HL-60 (cell line): ENCODE measurements around the gene UGT1A7.

Experiments
- DNase-seq, 2 experiments: peaks; one replicate each; pipeline ENCODE4 v3.0.0-alpha.2; 2010 to 2020; ENCODE audit warnings: low read depth in 1 of 2, low spot score in 1 of 2
- H3K27ac ChIP-seq: fragments of 250-450 bp; sonication (Bioruptor Pico); replicated peaks from 2 replicates; pipeline ENCODE4 v1.5.1; 2020; ENCODE audit warnings: mild to moderate bottlenecking, moderate library complexity
- H3K27me3 ChIP-seq: fragments of 250-450 bp; sonication (Bioruptor Pico); 2 replicates; pipeline ENCODE4 v1.5.1; 2021; ENCODE audit warnings: mild to moderate bottlenecking, moderate library complexity; ENCODE audit not compliant: insufficient read depth, poor library complexity, severe bottlenecking
- H3K4me3 ChIP-seq: replicated peaks from 2 replicates; pipeline ENCODE4 v1.5.1; 2011; ENCODE audit warnings: mild to moderate bottlenecking, control low read depth, low read length; ENCODE audit not compliant: insufficient read depth
- GABPA ChIP-seq: IDR thresholded peaks from 2 replicates; pipeline ENCODE4 v1.6.1; 2012; ENCODE audit warnings: low read depth
- POLR2AphosphoS5 ChIP-seq: IDR thresholded peaks from 2 replicates; pipeline ENCODE4 v1.6.1; 2012; ENCODE audit warnings: low read depth
- SPI1 ChIP-seq: IDR thresholded peaks from 2 replicates; pipeline ENCODE4 v1.6.1; 2012; ENCODE audit warnings: low read depth, mild to moderate bottlenecking, borderline replicate concordance
- TF ChIP-seq, protein P1 (sequence below): IDR thresholded peaks from 2 replicates; pipeline ENCODE4 v1.6.1; 2012; ENCODE audit warnings: low read depth; ENCODE audit not compliant: insufficient replicate concordance
- TF ChIP-seq, protein P2 (sequence below): IDR thresholded peaks from one replicate; pipeline ENCODE4 v1.5.1; 2011; ENCODE audit warnings: low read length, control low read depth, inconsistent platforms; ENCODE audit not compliant: insufficient read depth

Gene UGT1A7

DNA sequence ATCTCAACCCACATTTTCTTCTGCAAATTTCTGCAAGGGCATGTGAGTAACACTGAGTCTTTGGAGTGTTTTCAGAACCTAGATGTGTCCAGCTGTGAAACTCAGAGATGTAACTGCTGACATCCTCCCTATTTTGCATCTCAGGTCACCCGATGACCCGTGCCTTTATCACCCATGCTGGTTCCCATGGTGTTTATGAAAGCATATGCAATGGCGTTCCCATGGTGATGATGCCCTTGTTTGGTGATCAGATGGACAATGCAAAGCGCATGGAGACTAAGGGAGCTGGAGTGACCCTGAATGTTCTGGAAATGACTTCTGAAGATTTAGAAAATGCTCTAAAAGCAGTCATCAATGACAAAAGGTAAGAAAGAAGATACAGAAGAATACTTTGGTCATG lies 86.4 kb downstream of the UGT1A7 start:
- TF ChIP-seq SPI1 (no peak), GABPA (no peak), POLR2AphosphoS5 (no peak)
- TF ChIP-seq, protein P1, sequence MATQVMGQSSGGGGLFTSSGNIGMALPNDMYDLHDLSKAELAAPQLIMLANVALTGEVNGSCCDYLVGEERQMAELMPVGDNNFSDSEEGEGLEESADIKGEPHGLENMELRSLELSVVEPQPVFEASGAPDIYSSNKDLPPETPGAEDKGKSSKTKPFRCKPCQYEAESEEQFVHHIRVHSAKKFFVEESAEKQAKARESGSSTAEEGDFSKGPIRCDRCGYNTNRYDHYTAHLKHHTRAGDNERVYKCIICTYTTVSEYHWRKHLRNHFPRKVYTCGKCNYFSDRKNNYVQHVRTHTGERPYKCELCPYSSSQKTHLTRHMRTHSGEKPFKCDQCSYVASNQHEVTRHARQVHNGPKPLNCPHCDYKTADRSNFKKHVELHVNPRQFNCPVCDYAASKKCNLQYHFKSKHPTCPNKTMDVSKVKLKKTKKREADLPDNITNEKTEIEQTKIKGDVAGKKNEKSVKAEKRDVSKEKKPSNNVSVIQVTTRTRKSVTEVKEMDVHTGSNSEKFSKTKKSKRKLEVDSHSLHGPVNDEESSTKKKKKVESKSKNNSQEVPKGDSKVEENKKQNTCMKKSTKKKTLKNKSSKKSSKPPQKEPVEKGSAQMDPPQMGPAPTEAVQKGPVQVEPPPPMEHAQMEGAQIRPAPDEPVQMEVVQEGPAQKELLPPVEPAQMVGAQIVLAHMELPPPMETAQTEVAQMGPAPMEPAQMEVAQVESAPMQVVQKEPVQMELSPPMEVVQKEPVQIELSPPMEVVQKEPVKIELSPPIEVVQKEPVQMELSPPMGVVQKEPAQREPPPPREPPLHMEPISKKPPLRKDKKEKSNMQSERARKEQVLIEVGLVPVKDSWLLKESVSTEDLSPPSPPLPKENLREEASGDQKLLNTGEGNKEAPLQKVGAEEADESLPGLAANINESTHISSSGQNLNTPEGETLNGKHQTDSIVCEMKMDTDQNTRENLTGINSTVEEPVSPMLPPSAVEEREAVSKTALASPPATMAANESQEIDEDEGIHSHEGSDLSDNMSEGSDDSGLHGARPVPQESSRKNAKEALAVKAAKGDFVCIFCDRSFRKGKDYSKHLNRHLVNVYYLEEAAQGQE: no peak
- TF ChIP-seq, protein P2, sequence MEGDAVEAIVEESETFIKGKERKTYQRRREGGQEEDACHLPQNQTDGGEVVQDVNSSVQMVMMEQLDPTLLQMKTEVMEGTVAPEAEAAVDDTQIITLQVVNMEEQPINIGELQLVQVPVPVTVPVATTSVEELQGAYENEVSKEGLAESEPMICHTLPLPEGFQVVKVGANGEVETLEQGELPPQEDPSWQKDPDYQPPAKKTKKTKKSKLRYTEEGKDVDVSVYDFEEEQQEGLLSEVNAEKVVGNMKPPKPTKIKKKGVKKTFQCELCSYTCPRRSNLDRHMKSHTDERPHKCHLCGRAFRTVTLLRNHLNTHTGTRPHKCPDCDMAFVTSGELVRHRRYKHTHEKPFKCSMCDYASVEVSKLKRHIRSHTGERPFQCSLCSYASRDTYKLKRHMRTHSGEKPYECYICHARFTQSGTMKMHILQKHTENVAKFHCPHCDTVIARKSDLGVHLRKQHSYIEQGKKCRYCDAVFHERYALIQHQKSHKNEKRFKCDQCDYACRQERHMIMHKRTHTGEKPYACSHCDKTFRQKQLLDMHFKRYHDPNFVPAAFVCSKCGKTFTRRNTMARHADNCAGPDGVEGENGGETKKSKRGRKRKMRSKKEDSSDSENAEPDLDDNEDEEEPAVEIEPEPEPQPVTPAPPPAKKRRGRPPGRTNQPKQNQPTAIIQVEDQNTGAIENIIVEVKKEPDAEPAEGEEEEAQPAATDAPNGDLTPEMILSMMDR: no peak
- no peak overlapping the region for H3K4me3 ChIP-seq
- H3K27ac ChIP-seq: no peak overlapping the region
- no peak for DNase-seq
- H3K27me3 ChIP-seq: no peaks in the 10 kb centered on the region

GRCh38 chr2:233769260-233769659 lies 87.6 kb downstream of the UGT1A7 start:
- Histone ChIP-seq H3K27me3 (no peaks in the 10 kb centered on the region), H3K4me3 (no peak overlapping the region), H3K27ac (no peak overlapping the region)
- no peak for DNase-seq
- TF ChIP-seq POLR2AphosphoS5 (no peak), SPI1 (no peak), GABPA (no peak)
- TF ChIP-seq, protein P2: no peak
- TF ChIP-seq, protein P1: no peak

DNA sequence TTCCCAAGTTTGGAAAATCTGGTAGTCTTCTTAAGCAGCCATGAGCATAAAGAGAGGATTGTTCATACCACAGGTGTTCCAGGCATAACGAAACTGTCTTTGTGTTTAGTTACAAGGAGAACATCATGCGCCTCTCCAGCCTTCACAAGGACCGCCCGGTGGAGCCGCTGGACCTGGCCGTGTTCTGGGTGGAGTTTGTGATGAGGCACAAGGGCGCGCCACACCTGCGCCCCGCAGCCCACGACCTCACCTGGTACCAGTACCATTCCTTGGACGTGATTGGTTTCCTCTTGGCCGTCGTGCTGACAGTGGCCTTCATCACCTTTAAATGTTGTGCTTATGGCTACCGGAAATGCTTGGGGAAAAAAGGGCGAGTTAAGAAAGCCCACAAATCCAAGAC lies 90.5 kb downstream of the UGT1A7 start:
- Histone ChIP-seq H3K27ac (no peak overlapping the region), H3K27me3 (no peaks in the 10 kb centered on the region), H3K4me3 (no peak overlapping the region)
- no peak for DNase-seq
- no peak for TF ChIP-seq POLR2AphosphoS5
- TF ChIP-seq, protein P2: no peak
- TF ChIP-seq, protein P1: no peak
- TF ChIP-seq SPI1: no peak
- no peak for TF ChIP-seq GABPA
